ENCODE data around the gene RNU6-9. TPM values are rescaled to one million over a fixed set of nuclear protein-coding genes. Genes with fewer than 3 reads are reported as not detected.

RNU6-9 gene
- total RNA-seq, 1 experiment from 2014 or later: not detected

DNA sequence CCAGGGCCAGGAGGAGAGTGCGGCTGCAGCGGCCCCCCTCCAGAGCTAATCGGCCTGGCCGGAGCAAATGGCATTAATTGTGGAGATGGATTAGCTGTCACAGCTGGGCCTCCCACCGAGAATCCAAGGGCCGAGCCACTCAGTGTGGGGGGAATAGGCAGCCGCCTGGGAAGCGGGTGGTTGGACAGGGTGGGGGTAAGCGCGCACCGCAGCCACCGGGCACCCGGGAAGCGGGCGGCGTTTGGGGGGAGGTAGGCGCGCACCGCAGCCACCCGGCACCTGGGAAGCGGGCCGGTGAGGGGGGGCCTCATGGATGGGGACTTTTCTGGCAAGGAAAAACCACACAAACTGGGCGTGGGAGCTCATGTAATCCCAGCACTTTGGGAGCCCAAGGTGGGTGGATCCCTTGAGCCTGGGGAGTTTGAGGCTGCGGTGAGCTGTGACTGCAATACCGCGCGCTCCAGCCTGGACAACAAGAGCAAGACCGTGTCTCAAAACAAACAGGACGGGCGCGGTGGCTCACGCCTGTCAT is 10.0 kb downstream of the RNU6-9 start:
- Histone ChIP-seq H3K36me3 (ENCODE audit: control insufficient read depth, insufficient read depth, low read length) (no peaks in the 10 kb centered on the region), H3K27ac (ENCODE audit: low read length) (no peak overlapping the region), H3K27me3 (ENCODE audit: control insufficient read depth, insufficient read depth, low read length) (no peaks in the 10 kb centered on the region), H3K9me3 (ENCODE audit: control insufficient read depth, insufficient read depth, low read depth, low read length) (no peaks in the 10 kb centered on the region), H3K4me3 (ENCODE audit: low read depth in 2 of 2, low read length in 2 of 2) (no peak overlapping the region), H3K4me1 (ENCODE audit: control insufficient read depth, insufficient read depth, low read length) (no peaks in the 10 kb centered on the region)
- no TSS peak for BruUV-seq (replicated peaks)
- ATAC-seq (no peak), DNase-seq (ENCODE audit: low read depth, low spot score) (no peak)
- TF ChIP-seq SIN3A (IDR thresholded peaks at IDR 0.05; ENCODE audit: borderline replicate concordance, insufficient read depth, low read depth, low read length) (no peak), POLR2AphosphoS5 (IDR thresholded peaks at IDR 0.05; ENCODE audit: low read depth, low read length) (no peak)
- TF ChIP-seq, protein P1, sequence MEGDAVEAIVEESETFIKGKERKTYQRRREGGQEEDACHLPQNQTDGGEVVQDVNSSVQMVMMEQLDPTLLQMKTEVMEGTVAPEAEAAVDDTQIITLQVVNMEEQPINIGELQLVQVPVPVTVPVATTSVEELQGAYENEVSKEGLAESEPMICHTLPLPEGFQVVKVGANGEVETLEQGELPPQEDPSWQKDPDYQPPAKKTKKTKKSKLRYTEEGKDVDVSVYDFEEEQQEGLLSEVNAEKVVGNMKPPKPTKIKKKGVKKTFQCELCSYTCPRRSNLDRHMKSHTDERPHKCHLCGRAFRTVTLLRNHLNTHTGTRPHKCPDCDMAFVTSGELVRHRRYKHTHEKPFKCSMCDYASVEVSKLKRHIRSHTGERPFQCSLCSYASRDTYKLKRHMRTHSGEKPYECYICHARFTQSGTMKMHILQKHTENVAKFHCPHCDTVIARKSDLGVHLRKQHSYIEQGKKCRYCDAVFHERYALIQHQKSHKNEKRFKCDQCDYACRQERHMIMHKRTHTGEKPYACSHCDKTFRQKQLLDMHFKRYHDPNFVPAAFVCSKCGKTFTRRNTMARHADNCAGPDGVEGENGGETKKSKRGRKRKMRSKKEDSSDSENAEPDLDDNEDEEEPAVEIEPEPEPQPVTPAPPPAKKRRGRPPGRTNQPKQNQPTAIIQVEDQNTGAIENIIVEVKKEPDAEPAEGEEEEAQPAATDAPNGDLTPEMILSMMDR (IDR thresholded peaks at IDR 0.05): no peak
- intact Hi-C loops (cut with micrococcal nuclease; ENCODE audit: unreplicated experiment) (no loop called here), in situ Hi-C loops (cut with HindIII; ENCODE audit: low pct_unique_long_range_greater_than_20kb, low sequenced_read_pairs) (no loop called here)
- ChIA-PET CTCF (no interaction called here), POLR2A (no interaction called here)

DNA sequence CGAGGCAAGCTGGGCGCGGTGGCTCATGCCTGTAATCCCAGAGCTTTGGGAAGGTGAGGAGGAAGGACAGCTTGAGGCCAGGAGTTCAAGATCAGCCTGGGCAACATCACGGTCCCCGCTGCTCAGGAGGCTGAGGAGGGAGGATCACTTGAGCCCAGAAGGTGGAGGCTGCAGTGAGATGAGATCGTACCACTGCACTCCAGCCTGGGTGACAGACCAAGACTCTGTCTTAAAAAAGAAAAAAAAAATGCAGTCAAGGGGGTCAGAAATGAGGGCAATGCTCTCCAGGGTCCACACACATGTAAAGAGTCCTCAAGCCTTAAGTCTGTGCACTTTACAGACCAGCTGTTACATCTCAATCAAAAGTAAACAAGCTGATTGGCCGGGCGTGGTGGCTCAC is 11.3 kb downstream of the RNU6-9 start:
- no peak overlapping the region for H3K4me3 ChIP-seq (ENCODE audit: low read depth in 2 of 2, low read length in 2 of 2)
- DNase-seq (ENCODE audit: low read depth, low spot score) (no peak), ATAC-seq (no peak)
- intact Hi-C loops (cut with micrococcal nuclease; ENCODE audit: unreplicated experiment): no loop called here
- no peaks in the 10 kb centered on the region for H3K27me3 ChIP-seq (ENCODE audit: control insufficient read depth, insufficient read depth, low read length)
- no peaks in the 10 kb centered on the region for H3K4me1 ChIP-seq (ENCODE audit: control insufficient read depth, insufficient read depth, low read length)
- CTCF ChIA-PET: no interaction called here
- no TSS peak for BruUV-seq (replicated peaks)
- no peak overlapping the region for H3K27ac ChIP-seq (ENCODE audit: low read length)
- TF ChIP-seq SIN3A (IDR thresholded peaks at IDR 0.05; ENCODE audit: borderline replicate concordance, insufficient read depth, low read depth, low read length): no peak
- TF ChIP-seq, protein P1 (IDR thresholded peaks at IDR 0.05): no peak
- no peak for TF ChIP-seq POLR2AphosphoS5 (IDR thresholded peaks at IDR 0.05; ENCODE audit: low read depth, low read length)
- TF ChIP-seq TCF7L2 (IDR thresholded peaks at IDR 0.05; ENCODE audit: low read depth, low read length): no peak
- TF ChIP-seq, protein P2, sequence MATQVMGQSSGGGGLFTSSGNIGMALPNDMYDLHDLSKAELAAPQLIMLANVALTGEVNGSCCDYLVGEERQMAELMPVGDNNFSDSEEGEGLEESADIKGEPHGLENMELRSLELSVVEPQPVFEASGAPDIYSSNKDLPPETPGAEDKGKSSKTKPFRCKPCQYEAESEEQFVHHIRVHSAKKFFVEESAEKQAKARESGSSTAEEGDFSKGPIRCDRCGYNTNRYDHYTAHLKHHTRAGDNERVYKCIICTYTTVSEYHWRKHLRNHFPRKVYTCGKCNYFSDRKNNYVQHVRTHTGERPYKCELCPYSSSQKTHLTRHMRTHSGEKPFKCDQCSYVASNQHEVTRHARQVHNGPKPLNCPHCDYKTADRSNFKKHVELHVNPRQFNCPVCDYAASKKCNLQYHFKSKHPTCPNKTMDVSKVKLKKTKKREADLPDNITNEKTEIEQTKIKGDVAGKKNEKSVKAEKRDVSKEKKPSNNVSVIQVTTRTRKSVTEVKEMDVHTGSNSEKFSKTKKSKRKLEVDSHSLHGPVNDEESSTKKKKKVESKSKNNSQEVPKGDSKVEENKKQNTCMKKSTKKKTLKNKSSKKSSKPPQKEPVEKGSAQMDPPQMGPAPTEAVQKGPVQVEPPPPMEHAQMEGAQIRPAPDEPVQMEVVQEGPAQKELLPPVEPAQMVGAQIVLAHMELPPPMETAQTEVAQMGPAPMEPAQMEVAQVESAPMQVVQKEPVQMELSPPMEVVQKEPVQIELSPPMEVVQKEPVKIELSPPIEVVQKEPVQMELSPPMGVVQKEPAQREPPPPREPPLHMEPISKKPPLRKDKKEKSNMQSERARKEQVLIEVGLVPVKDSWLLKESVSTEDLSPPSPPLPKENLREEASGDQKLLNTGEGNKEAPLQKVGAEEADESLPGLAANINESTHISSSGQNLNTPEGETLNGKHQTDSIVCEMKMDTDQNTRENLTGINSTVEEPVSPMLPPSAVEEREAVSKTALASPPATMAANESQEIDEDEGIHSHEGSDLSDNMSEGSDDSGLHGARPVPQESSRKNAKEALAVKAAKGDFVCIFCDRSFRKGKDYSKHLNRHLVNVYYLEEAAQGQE (IDR thresholded peaks at IDR 0.05; ENCODE audit: insufficient read depth in 1 of 2, low read depth in 2 of 2, low read length in 1 of 2): no peak
- no peaks in the 10 kb centered on the region for H3K9me3 ChIP-seq (ENCODE audit: control insufficient read depth, insufficient read depth, low read depth, low read length)
- in situ Hi-C loops (cut with HindIII; ENCODE audit: low pct_unique_long_range_greater_than_20kb, low sequenced_read_pairs): no loop called here
- POLR2A ChIA-PET: no interaction called here
- no peaks in the 10 kb centered on the region for H3K36me3 ChIP-seq (ENCODE audit: control insufficient read depth, insufficient read depth, low read length)
